Measurements from ENCODE around the gene OR6X1.

DNA sequence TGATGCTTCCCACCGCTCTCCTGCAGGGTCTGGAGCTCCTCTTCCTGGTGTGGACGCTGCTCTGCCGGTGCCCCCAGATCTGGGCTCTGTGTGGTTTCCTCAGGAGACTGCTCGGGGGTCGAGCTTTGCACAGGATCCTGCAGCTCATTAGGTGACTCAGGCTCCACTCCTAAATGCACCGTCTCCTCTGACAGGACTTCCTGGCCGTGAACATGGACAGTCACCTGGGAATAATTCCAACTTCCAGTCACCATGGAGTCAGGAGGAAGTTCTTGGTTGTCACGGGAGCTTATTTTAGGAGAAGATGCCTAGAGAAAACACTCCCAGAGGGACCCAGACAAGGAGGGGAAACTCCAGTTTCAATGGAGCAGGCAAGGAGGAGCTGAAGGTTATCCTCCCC lies 24.7 kb downstream of the OR6X1 start:
- TF ChIP-seq, protein P1, sequence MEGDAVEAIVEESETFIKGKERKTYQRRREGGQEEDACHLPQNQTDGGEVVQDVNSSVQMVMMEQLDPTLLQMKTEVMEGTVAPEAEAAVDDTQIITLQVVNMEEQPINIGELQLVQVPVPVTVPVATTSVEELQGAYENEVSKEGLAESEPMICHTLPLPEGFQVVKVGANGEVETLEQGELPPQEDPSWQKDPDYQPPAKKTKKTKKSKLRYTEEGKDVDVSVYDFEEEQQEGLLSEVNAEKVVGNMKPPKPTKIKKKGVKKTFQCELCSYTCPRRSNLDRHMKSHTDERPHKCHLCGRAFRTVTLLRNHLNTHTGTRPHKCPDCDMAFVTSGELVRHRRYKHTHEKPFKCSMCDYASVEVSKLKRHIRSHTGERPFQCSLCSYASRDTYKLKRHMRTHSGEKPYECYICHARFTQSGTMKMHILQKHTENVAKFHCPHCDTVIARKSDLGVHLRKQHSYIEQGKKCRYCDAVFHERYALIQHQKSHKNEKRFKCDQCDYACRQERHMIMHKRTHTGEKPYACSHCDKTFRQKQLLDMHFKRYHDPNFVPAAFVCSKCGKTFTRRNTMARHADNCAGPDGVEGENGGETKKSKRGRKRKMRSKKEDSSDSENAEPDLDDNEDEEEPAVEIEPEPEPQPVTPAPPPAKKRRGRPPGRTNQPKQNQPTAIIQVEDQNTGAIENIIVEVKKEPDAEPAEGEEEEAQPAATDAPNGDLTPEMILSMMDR (IDR thresholded peaks at IDR 0.05): no peak
- TF ChIP-seq ZFX (IDR thresholded peaks at IDR 0.05; ENCODE audit: borderline replicate concordance): no peak
